Measurements from ENCODE around the gene CRYBA2. TPM values are rescaled to one million over a fixed set of nuclear protein-coding genes. Genes with fewer than 3 reads are reported as not detected.

Gene CRYBA2
- total and polyA plus RNA-seq, 2 experiments from 2014 or later = not detected

DNA sequence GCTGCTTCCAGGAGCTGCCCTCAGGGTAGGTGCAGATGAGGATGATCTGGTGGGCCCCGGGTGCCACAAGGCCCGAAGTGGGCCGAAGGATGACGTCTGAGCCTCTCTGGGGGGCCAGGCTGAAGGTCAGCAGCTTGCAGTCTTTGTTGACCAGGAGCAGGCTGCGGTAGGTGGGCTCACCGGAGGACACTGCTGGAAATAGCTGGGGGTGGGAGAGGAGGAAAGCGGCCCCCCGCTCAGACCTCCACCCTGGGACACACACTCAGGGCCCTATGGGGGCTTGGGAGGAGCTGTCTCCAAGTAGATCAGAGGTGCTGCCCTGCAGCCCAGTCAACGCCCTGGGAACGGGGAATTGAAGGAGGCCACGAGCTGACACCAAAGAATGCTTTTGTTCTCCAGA, 30.8 kb upstream of the CRYBA2 start:
- Histone ChIP-seq H2AFZ (no peak overlapping the region; the same call in 1 of the 2 replicates), H3K79me2 (replicated peaks; ENCODE audit: insufficient read depth) (no peaks in the 10 kb centered on the region), H3K9me2 (ENCODE audit: insufficient read depth) (no peaks in the 10 kb centered on the region), H3K27ac (ENCODE audit: low read depth) (no peak overlapping the region), H3K4me3 (no peak overlapping the region), H3K36me3 (ENCODE audit: insufficient read depth) (no peaks in the 10 kb centered on the region), H3K4me1 (ENCODE audit: insufficient read depth) (no peaks in the 10 kb centered on the region), H3K4me2 (no peak overlapping the region), H3F3A (replicated peaks; ENCODE audit: low read depth) (no peaks in the 10 kb centered on the region), H4K20me1 (replicated peaks; ENCODE audit: insufficient read depth) (no peaks in the 10 kb centered on the region), H3K27me3 (ENCODE audit: insufficient read depth) (no peaks in the 10 kb centered on the region)
- Mint-ChIP-seq H3K36me3 (ENCODE audit: low read depth) (no peaks in the 10 kb centered on the region), H3K27me3 (ENCODE audit: insufficient read depth, low read depth, poor library complexity) (peaks cover 9% of the 10 kb centered on the region), H3K27ac (no peak overlapping the region), H3K9me3 (no peaks in the 10 kb centered on the region), H3K4me1 (no peaks in the 10 kb centered on the region; the same call in 2 of the 3 replicates), H3K4me3 (no peak overlapping the region)
- DNase-seq (ENCODE audit: low spot score) (no peak), ATAC-seq (peak; percentile 27; the same call in 1 of the 3 replicates)
- TF ChIP-seq POLR2AphosphoS5 (IDR thresholded peaks at IDR 0.05; ENCODE audit: low read depth) = no peak
- TF ChIP-seq REST (IDR thresholded peaks at IDR 0.05; ENCODE audit: unreplicated experiment) = no peak
- no peak for TF ChIP-seq JUNB (IDR thresholded peaks at IDR 0.05; ENCODE audit: unreplicated experiment)

DNA sequence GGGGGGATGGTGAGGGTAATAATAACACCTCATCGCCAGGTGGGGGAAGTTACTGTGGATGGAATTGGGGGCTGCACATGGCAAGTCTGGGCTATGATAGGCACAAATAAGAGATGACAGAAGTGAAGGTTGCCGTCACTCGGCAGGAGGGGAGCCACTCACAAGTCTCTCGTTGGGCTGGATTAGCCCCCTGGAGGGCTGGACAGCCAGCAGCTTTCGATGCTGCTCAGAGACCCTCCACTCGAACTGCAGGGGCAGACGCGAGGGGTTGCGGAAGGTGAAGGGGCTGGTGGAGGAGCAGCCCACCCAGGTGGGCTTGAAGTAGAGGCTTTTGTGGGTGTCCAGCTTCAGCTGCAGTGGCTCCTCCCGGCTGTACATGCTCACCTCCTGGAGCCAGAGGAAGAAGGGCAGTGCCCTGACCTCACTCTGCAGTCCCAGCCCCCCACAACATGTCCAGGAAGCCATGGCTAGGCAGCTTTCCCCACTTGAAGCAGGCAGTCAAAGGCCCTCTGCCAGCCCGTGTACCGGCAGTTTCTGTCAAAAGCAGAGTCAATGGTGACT, 29.9 kb upstream of the CRYBA2 start:
- peaks cover 5% of the 10 kb centered on the region for H3K27me3 Mint-ChIP-seq (ENCODE audit: insufficient read depth, low read depth, poor library complexity)
- H3K27ac Mint-ChIP-seq = no peak overlapping the region
- TF ChIP-seq CREB1 (CRISPR knock-in tag; IDR thresholded peaks at IDR 0.05; ENCODE audit: low read depth) = no peak
- TF ChIP-seq ZNF462 (CRISPR knock-in tag; IDR thresholded peaks at IDR 0.05) = no peak
- TF ChIP-seq NANOG (IDR thresholded peaks at IDR 0.05; ENCODE audit: borderline replicate concordance) = no peak
- TF ChIP-seq REST (IDR thresholded peaks at IDR 0.05; ENCODE audit: unreplicated experiment) = no peak
- no peak for TF ChIP-seq EZH2phosphoT487 (IDR thresholded peaks at IDR 0.05; ENCODE audit: unreplicated experiment)

More for the DNA sequence above, 29.9 kb upstream of the CRYBA2 start:
- H3K36me3 ChIP-seq (ENCODE audit: insufficient read depth) = no peaks in the 10 kb centered on the region
- H3K27me3 ChIP-seq (ENCODE audit: insufficient read depth) = no peaks in the 10 kb centered on the region
- H3K9me2 ChIP-seq (ENCODE audit: insufficient read depth) = no peaks in the 10 kb centered on the region
- Mint-ChIP-seq H3K9me3 (no peaks in the 10 kb centered on the region), H3K4me1 (no peaks in the 10 kb centered on the region; the same call in 2 of the 3 replicates), H3K4me3 (no peak overlapping the region), H3K36me3 (ENCODE audit: low read depth) (no peaks in the 10 kb centered on the region)
- no peaks in the 10 kb centered on the region for H4K20me1 ChIP-seq (replicated peaks; ENCODE audit: insufficient read depth)
- no peak overlapping the region for H2AFZ ChIP-seq
- no peaks in the 10 kb centered on the region for H3K79me2 ChIP-seq (replicated peaks; ENCODE audit: insufficient read depth)
- ATAC-seq (no peak), DNase-seq (ENCODE audit: low spot score) (no peak)
- H3K4me1 ChIP-seq (ENCODE audit: insufficient read depth) = no peaks in the 10 kb centered on the region
- H3F3A ChIP-seq (replicated peaks; ENCODE audit: low read depth) = no peaks in the 10 kb centered on the region
- H3K4me2 ChIP-seq = no peak overlapping the region
- H3K4me3 ChIP-seq = no peak overlapping the region
- no peak overlapping the region for H3K27ac ChIP-seq (ENCODE audit: low read depth)
